KOPT-K1 (cell line): ENCODE measurements around the gene ODF2.

ENCODE experiments used
- H3K27ac ChIP-seq: fragments of 200-600 bp; sonication (generic); 2 replicates; pipeline ENCODE4 v1.5.1; 2016; ENCODE audit warnings: antibody characterized with exemption, mild to moderate bottlenecking, low read depth, low read length; ENCODE audit not compliant: poor library complexity, severe bottlenecking
- H3K36me3 ChIP-seq: fragments of 200-600 bp; sonication (generic); 2 replicates; pipeline ENCODE4 v1.5.1; 2017; ENCODE audit warnings: antibody characterized with exemption, mild to moderate bottlenecking, low read length, moderate library complexity; ENCODE audit not compliant: insufficient read depth
- H3K9me3 ChIP-seq: fragments of 200-600 bp; sonication (generic); 2 replicates; pipeline ENCODE4 v1.5.1; 2017; ENCODE audit warnings: antibody characterized with exemption, low read length, mild to moderate bottlenecking; ENCODE audit not compliant: insufficient read depth, poor library complexity, severe bottlenecking

Gene ODF2

GRCh38 chr9:128523199-128523925, 67.6 kb downstream of the ODF2 start:
- H3K36me3 ChIP-seq: peaks cover 77% of the 10 kb centered on the region
- H3K27ac ChIP-seq: peak overlapping the region; percentile 46

GRCh38 chr9:128526720-128527119, 70.9 kb downstream of the ODF2 start:
- peaks cover 84% of the 10 kb centered on the region for H3K36me3 ChIP-seq
- H3K9me3 ChIP-seq: no peaks in the 10 kb centered on the region
- H3K27ac ChIP-seq: no peak overlapping the region

More at GRCh38 chr9:128523199-128523925, 67.6 kb downstream of the ODF2 start:
- peaks cover 7% of the 10 kb centered on the region for H3K9me3 ChIP-seq

GRCh38 chr9:128528445-128529160, 72.8 kb downstream of the ODF2 start:
- Histone ChIP-seq H3K27ac (no peak overlapping the region), H3K36me3 (peaks cover 87% of the 10 kb centered on the region), H3K9me3 (no peaks in the 10 kb centered on the region)

- peaks cover 90% of the 10 kb centered on the region for H3K36me3 ChIP-seq
- H3K9me3 ChIP-seq: no peaks in the 10 kb centered on the region
- H3K27ac ChIP-seq: no peak overlapping the region
These were observed 73.4 kb downstream of the ODF2 start for GRCh38 chr9:128529191-128529590.

- Histone ChIP-seq H3K36me3 (peaks cover 89% of the 10 kb centered on the region), H3K9me3 (no peaks in the 10 kb centered on the region), H3K27ac (no peak overlapping the region)
These were observed 76.8 kb downstream of the ODF2 start for GRCh38 chr9:128532581-128532980.

GRCh38 chr9:128540634-128541360, 85.0 kb downstream of the ODF2 start:
- H3K9me3 ChIP-seq: no peaks in the 10 kb centered on the region
- no peak overlapping the region for H3K27ac ChIP-seq
- H3K36me3 ChIP-seq: peaks cover 67% of the 10 kb centered on the region

GRCh38 chr9:128546504-128546903, 90.7 kb downstream of the ODF2 start:
- H3K27ac ChIP-seq: no peak overlapping the region
- no peaks in the 10 kb centered on the region for H3K9me3 ChIP-seq
- H3K36me3 ChIP-seq: peaks cover 10% of the 10 kb centered on the region

- H3K27ac ChIP-seq: no peak overlapping the region
These were observed 93.1 kb downstream of the ODF2 start for GRCh38 chr9:128548876-128549275.

GRCh38 chr9:128550226-128550625, 94.4 kb downstream of the ODF2 start:
- Histone ChIP-seq H3K27ac (no peak overlapping the region), H3K9me3 (no peaks in the 10 kb centered on the region), H3K36me3 (no peaks in the 10 kb centered on the region)

More at GRCh38 chr9:128548876-128549275, 93.1 kb downstream of the ODF2 start:
- Histone ChIP-seq H3K36me3 (no peaks in the 10 kb centered on the region), H3K9me3 (no peaks in the 10 kb centered on the region)
